Prostate gland (tissue), 2 donors: Measurements from ENCODE around the gene MYO7B.

ENCODE experiments used
- POLR2A ChIP-seq: fragments of 450-650 bp; IDR thresholded peaks from one replicate; pipeline ENCODE4 v1.6.1; 2016; ENCODE audit warnings: antibody characterized with exemption, mild to moderate bottlenecking
- POLR2AphosphoS5 ChIP-seq: sonication (generic); formaldehyde crosslinking; IDR thresholded peaks from one replicate; pipeline ENCODE4 v1.6.1; 2017; ENCODE audit warnings: antibody characterized with exemption
- TF ChIP-seq, protein P1 (sequence below), 4 experiments: fragments of 200-600 bp in 2 of 4; fragments of 450-650 bp in 2 of 4; sonication (generic) in 2 of 4; IDR thresholded peaks; 1 replicate in 3 of 4; 2 replicates in 1 of 4; pipeline ENCODE4 v1.5.1; 2016 to 2019; ENCODE audit warnings: antibody characterized with exemption in 4 of 4, mild to moderate bottlenecking in 2 of 4, moderate library complexity in 2 of 4

DNA sequence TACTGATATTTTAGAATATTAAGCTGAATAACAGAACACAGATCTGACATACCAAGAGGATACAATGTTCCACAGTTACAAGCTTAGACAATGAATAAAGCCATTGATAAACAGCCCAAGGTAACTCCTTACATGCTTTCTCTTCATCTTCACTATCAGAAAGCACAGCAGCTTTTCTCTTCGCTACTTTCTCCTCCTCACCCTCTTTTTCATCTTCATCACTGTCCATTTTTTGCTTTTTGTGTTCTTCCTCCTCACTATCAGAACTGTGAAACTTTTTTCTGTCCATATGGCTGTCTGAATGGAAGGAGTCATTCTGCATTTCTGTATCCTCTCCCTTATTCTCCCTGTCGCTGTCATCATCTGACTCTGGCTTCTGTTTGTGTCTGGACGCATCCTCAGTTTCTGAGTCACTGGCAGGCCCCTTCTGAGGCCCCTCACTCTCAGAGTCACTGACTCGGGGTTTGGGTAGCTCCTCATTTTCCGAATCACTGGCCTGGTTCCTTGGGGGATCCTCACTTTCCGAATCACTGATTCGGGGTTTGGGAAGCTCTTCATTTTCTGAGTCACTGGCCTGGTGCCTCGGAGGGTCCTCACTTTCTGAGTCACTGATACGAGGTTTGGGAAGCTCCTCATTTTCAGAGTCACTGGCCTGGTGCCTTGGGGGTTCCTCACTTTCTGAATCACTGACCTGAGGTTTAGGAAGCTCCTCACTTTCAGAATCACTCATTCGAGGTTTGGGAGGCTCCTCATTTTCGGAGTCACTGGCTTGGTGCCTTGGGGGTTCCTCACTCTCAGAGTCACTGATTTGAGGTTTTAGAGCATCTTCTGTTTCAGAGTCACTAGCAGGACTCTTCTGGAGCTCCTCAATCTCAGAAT lies 30.7 kb upstream of the MYO7B start:
- TF ChIP-seq POLR2AphosphoS5 (no peak), POLR2A (no peak)
- TF ChIP-seq, protein P1, sequence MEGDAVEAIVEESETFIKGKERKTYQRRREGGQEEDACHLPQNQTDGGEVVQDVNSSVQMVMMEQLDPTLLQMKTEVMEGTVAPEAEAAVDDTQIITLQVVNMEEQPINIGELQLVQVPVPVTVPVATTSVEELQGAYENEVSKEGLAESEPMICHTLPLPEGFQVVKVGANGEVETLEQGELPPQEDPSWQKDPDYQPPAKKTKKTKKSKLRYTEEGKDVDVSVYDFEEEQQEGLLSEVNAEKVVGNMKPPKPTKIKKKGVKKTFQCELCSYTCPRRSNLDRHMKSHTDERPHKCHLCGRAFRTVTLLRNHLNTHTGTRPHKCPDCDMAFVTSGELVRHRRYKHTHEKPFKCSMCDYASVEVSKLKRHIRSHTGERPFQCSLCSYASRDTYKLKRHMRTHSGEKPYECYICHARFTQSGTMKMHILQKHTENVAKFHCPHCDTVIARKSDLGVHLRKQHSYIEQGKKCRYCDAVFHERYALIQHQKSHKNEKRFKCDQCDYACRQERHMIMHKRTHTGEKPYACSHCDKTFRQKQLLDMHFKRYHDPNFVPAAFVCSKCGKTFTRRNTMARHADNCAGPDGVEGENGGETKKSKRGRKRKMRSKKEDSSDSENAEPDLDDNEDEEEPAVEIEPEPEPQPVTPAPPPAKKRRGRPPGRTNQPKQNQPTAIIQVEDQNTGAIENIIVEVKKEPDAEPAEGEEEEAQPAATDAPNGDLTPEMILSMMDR (IDR thresholded peaks at IDR 0.05), result no peak
